KMS-11 (cell line): ENCODE results near the gene KAZN.

Experiments used
- H2AFZ ChIP-seq: fragments of 200-600 bp; sonication (generic); 2 replicates; pipeline ENCODE4 v1.6.1; 2016; ENCODE audit warnings: antibody characterized with exemption, mixed run types, low read depth
- H3K27ac ChIP-seq: fragments of 200-600 bp; sonication (generic); 2 replicates; pipeline ENCODE4 v1.6.1; 2016; ENCODE audit warnings: mild to moderate bottlenecking, mixed run types
- H3K27me3 ChIP-seq: fragments of 200-600 bp; sonication (generic); 2 replicates; pipeline ENCODE4 v1.6.1; 2017; ENCODE audit warnings: mild to moderate bottlenecking, low read depth, mixed run types, moderate library complexity; ENCODE audit not compliant: insufficient read depth
- H3K36me3 ChIP-seq: fragments of 200-600 bp; sonication (generic); 2 replicates; pipeline ENCODE4 v1.6.1; 2017; ENCODE audit warnings: mild to moderate bottlenecking, mixed run types; ENCODE audit not compliant: insufficient read depth
- H3K4me1 ChIP-seq: fragments of 200-600 bp; sonication (generic); 2 replicates; pipeline ENCODE4 v1.6.1; 2016; ENCODE audit warnings: mild to moderate bottlenecking, low read depth, mixed run types; ENCODE audit not compliant: poor library complexity, severe bottlenecking
- H3K4me2 ChIP-seq: fragments of 200-600 bp; sonication (generic); 2 replicates; pipeline ENCODE4 v1.7.0; 2016; ENCODE audit warnings: mild to moderate bottlenecking, mixed run types
- H3K4me3 ChIP-seq: fragments of 200-600 bp; sonication (generic); IDR thresholded peaks from 2 replicates; pipeline ENCODE4 v1.6.1; 2017; ENCODE audit warnings: low read depth, low read length, mixed read lengths; ENCODE audit not compliant: insufficient read depth
- H3K79me2 ChIP-seq: fragments of 200-600 bp; sonication (generic); 2 replicates; pipeline ENCODE4 v1.6.1; 2016; ENCODE audit warnings: low read depth, mixed run types; ENCODE audit not compliant: insufficient read depth
- H3K9ac ChIP-seq: fragments of 200-600 bp; sonication (generic); 2 replicates; pipeline ENCODE4 v1.6.1; 2016; ENCODE audit warnings: mild to moderate bottlenecking, mixed run types
- H4K20me1 ChIP-seq: fragments of 200-600 bp; sonication (generic); 2 replicates; pipeline ENCODE4 v1.6.1; 2016; ENCODE audit warnings: mild to moderate bottlenecking, mixed run types; ENCODE audit not compliant: insufficient read depth
- TF ChIP-seq, protein P1 (sequence below): fragments of 200-600 bp; sonication (generic); conservative IDR thresholded peaks from 2 replicates; pipeline ENCODE4 v1.6.1; 2017; ENCODE audit warnings: low read depth, mild to moderate bottlenecking, antibody characterized with exemption, low read length, moderate library complexity, mixed read lengths

The KAZN gene

DNA sequence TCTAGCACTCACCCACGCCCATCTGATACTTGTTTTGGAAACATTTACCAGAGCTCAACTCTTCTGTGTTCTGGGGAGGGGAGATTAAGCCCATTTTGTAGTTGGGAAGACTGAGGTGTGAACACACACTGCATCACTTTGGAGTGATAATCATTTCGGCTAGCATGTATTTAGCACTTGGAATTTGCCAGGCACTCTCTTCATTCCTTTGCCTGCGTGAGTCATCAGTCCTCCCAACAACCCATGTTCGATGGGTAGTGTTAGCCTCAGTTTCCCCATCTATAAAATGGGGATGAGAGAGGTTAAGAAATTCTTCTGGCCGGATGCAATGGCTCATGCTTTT is 372.3 kb downstream of the KAZN start:
- Histone ChIP-seq H2AFZ (no peak overlapping the region), H3K9ac (no peak overlapping the region), H3K4me1 (no peaks in the 10 kb centered on the region), H3K4me3 (no peak overlapping the region), H3K27me3 (no peaks in the 10 kb centered on the region), H3K4me2 (no peak overlapping the region), H3K79me2 (no peaks in the 10 kb centered on the region), H3K27ac (no peak overlapping the region), H3K36me3 (no peaks in the 10 kb centered on the region), H4K20me1 (no peaks in the 10 kb centered on the region)
- TF ChIP-seq, protein P1, sequence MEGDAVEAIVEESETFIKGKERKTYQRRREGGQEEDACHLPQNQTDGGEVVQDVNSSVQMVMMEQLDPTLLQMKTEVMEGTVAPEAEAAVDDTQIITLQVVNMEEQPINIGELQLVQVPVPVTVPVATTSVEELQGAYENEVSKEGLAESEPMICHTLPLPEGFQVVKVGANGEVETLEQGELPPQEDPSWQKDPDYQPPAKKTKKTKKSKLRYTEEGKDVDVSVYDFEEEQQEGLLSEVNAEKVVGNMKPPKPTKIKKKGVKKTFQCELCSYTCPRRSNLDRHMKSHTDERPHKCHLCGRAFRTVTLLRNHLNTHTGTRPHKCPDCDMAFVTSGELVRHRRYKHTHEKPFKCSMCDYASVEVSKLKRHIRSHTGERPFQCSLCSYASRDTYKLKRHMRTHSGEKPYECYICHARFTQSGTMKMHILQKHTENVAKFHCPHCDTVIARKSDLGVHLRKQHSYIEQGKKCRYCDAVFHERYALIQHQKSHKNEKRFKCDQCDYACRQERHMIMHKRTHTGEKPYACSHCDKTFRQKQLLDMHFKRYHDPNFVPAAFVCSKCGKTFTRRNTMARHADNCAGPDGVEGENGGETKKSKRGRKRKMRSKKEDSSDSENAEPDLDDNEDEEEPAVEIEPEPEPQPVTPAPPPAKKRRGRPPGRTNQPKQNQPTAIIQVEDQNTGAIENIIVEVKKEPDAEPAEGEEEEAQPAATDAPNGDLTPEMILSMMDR: no peak

DNA sequence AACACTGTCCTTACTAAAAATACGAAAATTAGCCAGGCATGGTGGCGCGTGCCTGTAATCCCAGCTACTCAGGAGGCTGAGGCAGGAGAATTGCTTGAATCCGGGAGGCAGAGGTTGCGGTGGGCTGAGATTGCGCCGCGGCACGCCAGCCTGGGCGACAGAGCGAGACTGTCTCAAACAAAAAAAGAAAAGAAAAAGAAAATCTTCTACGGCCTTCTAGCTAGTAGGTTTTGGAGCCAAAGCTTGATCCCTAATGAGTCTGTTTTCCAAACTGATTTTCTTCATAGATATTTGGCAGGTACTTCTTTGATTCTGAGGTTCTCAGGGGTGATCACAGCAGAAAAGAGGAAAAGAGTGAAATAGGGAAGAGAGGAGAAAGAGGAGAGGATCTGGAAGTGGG is 372.7 kb downstream of the KAZN start:
- Histone ChIP-seq H3K4me3 (no peak overlapping the region), H3K27me3 (no peaks in the 10 kb centered on the region), H4K20me1 (no peaks in the 10 kb centered on the region), H3K4me1 (no peaks in the 10 kb centered on the region), H3K27ac (no peak overlapping the region), H3K79me2 (no peaks in the 10 kb centered on the region), H2AFZ (no peak overlapping the region), H3K4me2 (no peak overlapping the region), H3K36me3 (no peaks in the 10 kb centered on the region), H3K9ac (no peak overlapping the region)
- TF ChIP-seq, protein P1: no peak

DNA sequence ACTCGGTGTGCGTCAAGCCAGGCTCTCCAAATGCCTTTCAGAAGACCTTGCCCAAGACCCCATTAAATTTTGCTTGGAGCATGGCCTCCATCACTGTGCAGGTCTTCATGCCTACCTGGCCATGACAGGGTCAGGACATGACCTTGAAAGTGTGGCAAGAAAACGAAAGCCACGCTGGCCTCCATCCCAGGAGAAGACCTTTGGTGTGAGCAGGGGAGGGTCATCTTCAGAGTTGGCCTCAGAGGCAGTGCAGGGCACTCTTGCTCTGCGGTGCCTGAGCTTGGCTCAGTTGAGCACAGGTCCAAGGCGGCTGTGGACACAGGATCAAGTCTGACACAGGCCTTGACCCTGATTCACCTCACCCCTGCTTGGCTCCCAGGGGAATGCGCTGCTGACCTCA is 373.6 kb downstream of the KAZN start:
- no peaks in the 10 kb centered on the region for H3K79me2 ChIP-seq

DNA sequence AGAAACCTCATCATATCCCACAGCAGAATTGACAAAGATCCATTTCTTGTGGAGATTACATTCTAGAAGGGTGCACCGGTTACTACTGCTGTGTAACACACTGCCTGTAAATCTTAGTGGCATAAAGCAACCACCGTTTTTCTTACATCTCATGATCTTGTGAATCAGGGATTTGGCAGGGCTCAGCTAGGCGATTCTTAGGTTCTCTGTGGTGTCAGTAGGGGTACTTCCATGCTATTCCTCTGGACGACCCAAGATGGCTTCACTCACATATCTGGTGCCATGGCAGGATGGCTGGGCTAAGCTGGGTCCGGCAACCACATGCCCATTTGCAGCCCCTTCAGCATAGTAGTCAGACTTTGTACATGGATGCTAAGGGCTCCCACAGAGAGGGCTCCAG is 375.3 kb downstream of the KAZN start:
- H3K4me1 ChIP-seq: no peaks in the 10 kb centered on the region
- H3K36me3 ChIP-seq: no peaks in the 10 kb centered on the region
- H3K4me2 ChIP-seq: no peak overlapping the region
- no peak overlapping the region for H2AFZ ChIP-seq
- H3K27me3 ChIP-seq: no peaks in the 10 kb centered on the region
- H3K79me2 ChIP-seq: no peaks in the 10 kb centered on the region
- H4K20me1 ChIP-seq: no peaks in the 10 kb centered on the region
- no peak overlapping the region for H3K4me3 ChIP-seq
- TF ChIP-seq, protein P1: no peak
- H3K9ac ChIP-seq: no peak overlapping the region
- H3K27ac ChIP-seq: no peak overlapping the region

More for the DNA sequence above, 373.6 kb downstream of the KAZN start:
- Histone ChIP-seq H3K27me3 (no peaks in the 10 kb centered on the region), H3K4me1 (no peaks in the 10 kb centered on the region), H3K4me3 (no peak overlapping the region), H3K36me3 (no peaks in the 10 kb centered on the region), H3K4me2 (no peak overlapping the region), H3K27ac (no peak overlapping the region), H2AFZ (no peak overlapping the region), H4K20me1 (no peaks in the 10 kb centered on the region), H3K9ac (no peak overlapping the region)
- TF ChIP-seq, protein P1: no peak

DNA sequence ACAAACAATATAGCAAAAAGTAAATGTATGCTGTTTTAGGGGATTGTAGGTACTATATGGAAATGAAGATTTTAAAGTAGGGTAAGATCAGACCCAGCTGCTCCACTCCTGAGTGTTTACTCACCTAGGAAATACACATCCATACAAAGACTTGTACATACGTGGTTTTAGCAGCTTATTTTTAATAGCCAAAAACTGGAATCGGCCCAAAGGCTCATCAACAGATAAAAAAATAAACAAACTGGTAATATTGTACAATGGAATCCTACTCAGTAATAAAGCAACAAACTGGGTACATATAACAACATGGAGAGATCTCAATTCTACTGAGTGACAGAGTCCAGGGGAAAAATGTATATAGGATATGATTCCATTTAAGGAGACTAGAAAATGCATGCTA is 375.9 kb downstream of the KAZN start:
- H3K9ac ChIP-seq: no peak overlapping the region
- TF ChIP-seq, protein P1: no peak
- H3K27ac ChIP-seq: no peak overlapping the region
- H3K4me3 ChIP-seq: no peak overlapping the region
- no peaks in the 10 kb centered on the region for H4K20me1 ChIP-seq
- no peaks in the 10 kb centered on the region for H3K36me3 ChIP-seq
- H3K4me2 ChIP-seq: no peak overlapping the region
- no peak overlapping the region for H2AFZ ChIP-seq
- H3K27me3 ChIP-seq: no peaks in the 10 kb centered on the region
- H3K4me1 ChIP-seq: no peaks in the 10 kb centered on the region
- H3K79me2 ChIP-seq: no peaks in the 10 kb centered on the region
